Measurements from ENCODE around the gene CNOT11. TPM values are rescaled to one million over a fixed set of nuclear protein-coding genes. Genes with fewer than 3 reads are reported as not detected.

Gene CNOT11
- polyA plus RNA-seq, 1 donor (not counting 4 experiments of a cell fraction or from before 2014, with no cell fraction given), result 83.1 TPM

DNA sequence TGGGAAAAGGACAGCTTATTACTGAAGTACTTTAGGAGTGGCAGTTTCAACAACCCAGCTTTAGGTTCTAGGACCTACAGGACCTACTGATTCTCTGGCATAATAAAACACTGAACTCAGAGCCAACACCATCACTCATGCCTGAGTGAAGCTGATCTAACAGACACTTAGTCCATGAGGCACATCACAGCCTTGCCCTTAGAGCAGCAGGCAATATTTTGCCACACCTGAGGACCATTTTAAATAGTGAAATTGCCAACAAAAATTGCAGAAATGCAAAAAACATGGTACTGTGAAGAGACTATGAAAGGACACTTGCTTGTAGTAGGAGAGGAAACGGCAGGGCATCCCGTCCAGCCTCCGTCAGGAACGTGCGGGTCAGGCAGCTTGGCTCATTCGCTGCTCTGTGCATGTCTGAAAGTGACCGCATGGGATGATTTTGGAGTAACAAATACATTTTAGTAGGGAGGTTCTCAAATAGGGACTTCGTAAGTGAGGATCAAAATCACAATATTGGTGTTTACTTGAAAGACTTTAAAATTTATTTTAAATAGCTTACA is 18.1 kb downstream of the CNOT11 start:
- dilution Hi-C loops (cut with MboI; ENCODE audit: extremely low pct_ligation_motif_present, low sequenced_read_pairs), result no loop called here
- H3K79me2 ChIP-seq (ENCODE audit: control insufficient read depth, insufficient read depth, low read length), result no peaks in the 10 kb centered on the region
- no peak for DNase-seq (ENCODE audit: low read depth, low spot score)
- H3K36me3 ChIP-seq (ENCODE audit: control insufficient read depth in 2 of 2, extremely low read depth in 1 of 2, insufficient read depth in 2 of 2, low read length in 2 of 2), result peaks cover 17 to 55% of the 10 kb centered on the region in 2 experiments
- H3K4me2 ChIP-seq (ENCODE audit: control insufficient read depth, extremely low read depth, insufficient read depth, low read depth, low read length), result no peak overlapping the region
- no peaks in the 10 kb centered on the region for H3K27me3 ChIP-seq (ENCODE audit: control insufficient read depth, extremely low read depth, insufficient read depth, low read length)
- no peak for FAIRE-seq
- TF ChIP-seq, protein P1, sequence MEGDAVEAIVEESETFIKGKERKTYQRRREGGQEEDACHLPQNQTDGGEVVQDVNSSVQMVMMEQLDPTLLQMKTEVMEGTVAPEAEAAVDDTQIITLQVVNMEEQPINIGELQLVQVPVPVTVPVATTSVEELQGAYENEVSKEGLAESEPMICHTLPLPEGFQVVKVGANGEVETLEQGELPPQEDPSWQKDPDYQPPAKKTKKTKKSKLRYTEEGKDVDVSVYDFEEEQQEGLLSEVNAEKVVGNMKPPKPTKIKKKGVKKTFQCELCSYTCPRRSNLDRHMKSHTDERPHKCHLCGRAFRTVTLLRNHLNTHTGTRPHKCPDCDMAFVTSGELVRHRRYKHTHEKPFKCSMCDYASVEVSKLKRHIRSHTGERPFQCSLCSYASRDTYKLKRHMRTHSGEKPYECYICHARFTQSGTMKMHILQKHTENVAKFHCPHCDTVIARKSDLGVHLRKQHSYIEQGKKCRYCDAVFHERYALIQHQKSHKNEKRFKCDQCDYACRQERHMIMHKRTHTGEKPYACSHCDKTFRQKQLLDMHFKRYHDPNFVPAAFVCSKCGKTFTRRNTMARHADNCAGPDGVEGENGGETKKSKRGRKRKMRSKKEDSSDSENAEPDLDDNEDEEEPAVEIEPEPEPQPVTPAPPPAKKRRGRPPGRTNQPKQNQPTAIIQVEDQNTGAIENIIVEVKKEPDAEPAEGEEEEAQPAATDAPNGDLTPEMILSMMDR (optimal IDR thresholded peaks at IDR 0.05 in 1 of 3, IDR thresholded peaks at IDR 0.05 in 1 of 3, conservative IDR thresholded peaks at IDR 0.05 in 1 of 3; ENCODE audit: extremely low read depth in 1 of 3, insufficient read depth in 2 of 3, low read length in 3 of 3), result no peak
- TF ChIP-seq EZH2 (IDR thresholded peaks at IDR 0.05; ENCODE audit: low read length), result no peak
- no peak overlapping the region for H3K9ac ChIP-seq (ENCODE audit: control insufficient read depth, extremely low read depth, insufficient read depth, low read length)
- H4K20me1 ChIP-seq (ENCODE audit: control insufficient read depth, extremely low read depth, insufficient read depth, low read length), result no peaks in the 10 kb centered on the region
- no peak overlapping the region for H3K27ac ChIP-seq (ENCODE audit: control insufficient read depth, insufficient read depth, low read length)
- no peaks in the 10 kb centered on the region for H3K9me1 ChIP-seq (ENCODE audit: control insufficient read depth, extremely low read depth, insufficient read depth, low read length)
- H3K9me3 ChIP-seq (ENCODE audit: control insufficient read depth, low read depth, low read length), result no peaks in the 10 kb centered on the region
- no peak overlapping the region for H2AFZ ChIP-seq (ENCODE audit: control insufficient read depth, low read length)
- H3K4me3 ChIP-seq (ENCODE audit: control insufficient read depth in 2 of 3, extremely low read depth in 1 of 3, insufficient read depth in 2 of 3, low read depth in 1 of 3, low read length in 3 of 3), result no peak overlapping the region
- no peaks in the 10 kb centered on the region for H3K4me1 ChIP-seq (ENCODE audit: control insufficient read depth, extremely low read depth, insufficient read depth, low read length)

DNA sequence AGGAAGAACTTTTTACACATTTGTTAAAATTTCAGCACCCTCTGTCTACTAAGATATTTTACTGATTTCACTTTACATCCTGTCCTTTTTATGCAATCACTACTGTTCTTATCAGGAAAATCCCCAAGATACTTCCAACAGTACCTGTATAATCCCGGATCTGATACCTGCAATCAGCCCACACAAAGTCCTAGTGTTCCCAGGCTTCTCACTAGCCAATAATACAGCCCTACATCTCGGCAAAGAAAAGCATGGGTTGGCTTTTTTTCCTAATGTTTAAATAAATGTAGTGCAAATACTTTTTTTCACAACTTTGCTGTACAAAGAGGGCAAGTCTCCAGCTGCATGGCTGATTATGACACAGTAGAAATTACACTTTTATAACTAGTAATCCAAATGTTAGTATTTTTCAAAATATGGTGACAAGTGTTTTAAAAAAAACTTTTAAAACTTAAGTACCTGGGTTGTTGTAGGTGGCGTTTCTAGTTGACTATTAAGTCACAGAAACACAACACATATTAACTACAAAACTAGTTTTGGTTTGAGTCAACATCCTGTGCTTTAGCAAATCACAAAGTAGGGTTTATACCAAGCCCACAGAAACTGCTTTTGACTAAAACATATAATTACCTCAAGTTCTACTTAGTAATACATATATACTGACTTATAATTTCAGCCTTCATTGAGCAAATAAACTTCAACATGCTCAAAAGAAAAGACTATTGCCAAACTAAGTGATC is 19.5 kb downstream of the CNOT11 start:
- H3K9ac ChIP-seq (ENCODE audit: control insufficient read depth, extremely low read depth, insufficient read depth, low read length), result no peak overlapping the region
- no peak overlapping the region for H3K4me2 ChIP-seq (ENCODE audit: control insufficient read depth, extremely low read depth, insufficient read depth, low read depth, low read length)
- H2AFZ ChIP-seq (ENCODE audit: control insufficient read depth, low read length), result no peak overlapping the region
- FAIRE-seq, result no peak
- H3K4me1 ChIP-seq (ENCODE audit: control insufficient read depth, extremely low read depth, insufficient read depth, low read length), result no peaks in the 10 kb centered on the region
- H3K79me2 ChIP-seq (ENCODE audit: control insufficient read depth, insufficient read depth, low read length), result no peaks in the 10 kb centered on the region
- H3K4me3 ChIP-seq (ENCODE audit: control insufficient read depth in 2 of 3, extremely low read depth in 1 of 3, insufficient read depth in 2 of 3, low read depth in 1 of 3, low read length in 3 of 3), result no peak overlapping the region
- no peak for TF ChIP-seq EZH2 (IDR thresholded peaks at IDR 0.05; ENCODE audit: low read length)
- TF ChIP-seq, protein P1 (optimal IDR thresholded peaks at IDR 0.05 in 1 of 3, IDR thresholded peaks at IDR 0.05 in 1 of 3, conservative IDR thresholded peaks at IDR 0.05 in 1 of 3; ENCODE audit: extremely low read depth in 1 of 3, insufficient read depth in 2 of 3, low read length in 3 of 3), result no peak
- H3K9me1 ChIP-seq (ENCODE audit: control insufficient read depth, extremely low read depth, insufficient read depth, low read length), result no peaks in the 10 kb centered on the region
- no peak overlapping the region for H3K27ac ChIP-seq (ENCODE audit: control insufficient read depth, insufficient read depth, low read length)
- no peak for DNase-seq (ENCODE audit: low read depth, low spot score)
- H3K9me3 ChIP-seq (ENCODE audit: control insufficient read depth, low read depth, low read length), result no peaks in the 10 kb centered on the region
- H4K20me1 ChIP-seq (ENCODE audit: control insufficient read depth, extremely low read depth, insufficient read depth, low read length), result no peaks in the 10 kb centered on the region
- dilution Hi-C loops (cut with MboI; ENCODE audit: extremely low pct_ligation_motif_present, low sequenced_read_pairs), result no loop called here
- no peaks in the 10 kb centered on the region for H3K27me3 ChIP-seq (ENCODE audit: control insufficient read depth, extremely low read depth, insufficient read depth, low read length)
- H3K36me3 ChIP-seq (ENCODE audit: control insufficient read depth in 2 of 2, extremely low read depth in 1 of 2, insufficient read depth in 2 of 2, low read length in 2 of 2), result peaks cover 14 to 61% of the 10 kb centered on the region in 2 experiments

Measured in keratinocyte (primary cell).